Astrocyte of the spinal cord (primary cell): ENCODE measurements around the gene CYP2W1.

Experiments
- DNase-seq: peaks from one replicate; pipeline ENCODE4 v3.0.0; 2011; ENCODE audit warnings: low read depth, low spot score
- H3K4me3 ChIP-seq: 2 replicates; pipeline ENCODE4 v1.5.1; 2011; ENCODE audit warnings: low read depth, mild to moderate bottlenecking, low read length, moderate library complexity
- CTCF ChIP-seq: IDR thresholded peaks from 2 replicates; pipeline ENCODE4 v1.5.1; 2012; ENCODE audit warnings: low read depth, mild to moderate bottlenecking, low read length, inconsistent platforms
- in situ Hi-C: cut with HindIII; loops from 2 replicates; pipeline ENCODE4 v1.10.0; 2017; ENCODE audit warnings: low sequenced_read_pairs

The CYP2W1 gene

GRCh38 chr7:969403-969802 is 13.6 kb upstream of the CYP2W1 start:
- no peak for DNase-seq
- no peak for TF ChIP-seq CTCF
- in situ Hi-C loops, result no loop called here
- no peak overlapping the region for H3K4me3 ChIP-seq

- in situ Hi-C loops, result no loop called here
Measured at GRCh38 chr7:970744-971143, 12.2 kb upstream of the CYP2W1 start.

GRCh38 chr7:972110-972509 is 10.9 kb upstream of the CYP2W1 start:
- DNase-seq, result no peak
- no peak overlapping the region for H3K4me3 ChIP-seq
- in situ Hi-C loops, result no loop called here
- no peak for TF ChIP-seq CTCF

More at GRCh38 chr7:970744-971143, 12.2 kb upstream of the CYP2W1 start:
- no peak overlapping the region for H3K4me3 ChIP-seq
- no peak for DNase-seq
- TF ChIP-seq CTCF, result no peak

GRCh38 chr7:972676-973309 is 10.2 kb upstream of the CYP2W1 start:
- no peak overlapping the region for H3K4me3 ChIP-seq
- no peak for TF ChIP-seq CTCF
- no peak for DNase-seq
- in situ Hi-C loops, result no loop called here

- no peak for DNase-seq
- in situ Hi-C loops, result no loop called here
- TF ChIP-seq CTCF, result no peak
- H3K4me3 ChIP-seq, result no peak overlapping the region
Measured at GRCh38 chr7:973312-973711, 9.7 kb upstream of the CYP2W1 start.

GRCh38 chr7:974172-974571 is 8.8 kb upstream of the CYP2W1 start:
- H3K4me3 ChIP-seq, result peak overlapping the region; percentile 89
- DNase-seq, result no peak
- in situ Hi-C loops, result no loop called here
- no peak for TF ChIP-seq CTCF
